Ovary (tissue), 9 donors: ENCODE results near the gene CASP2. TPM values are rescaled to one million over a fixed set of nuclear protein-coding genes. Genes with fewer than 3 reads are reported as not detected.

Experiments used
- DNase-seq, 5 donors: peaks; one replicate each; pipeline ENCODE4 v3.0.0-alpha.2; 2019 to 2020
- H3K27ac ChIP-seq, 2 donors: fragments of 200-600 bp; one replicate each; pipeline versions ENCODE4 v1.5.1 to v1.8.0; 2019 to 2022
- H3K27me3 ChIP-seq: fragments of 200-600 bp; one replicate; pipeline ENCODE4 v1.8.0; 2022
- H3K36me3 ChIP-seq: fragments of 200-600 bp; sonication (generic); one replicate; pipeline ENCODE4 v1.5.1; 2019
- H3K4me1 ChIP-seq: one replicate; pipeline ENCODE4 v1.8.1; 2013; ENCODE audit warnings: mild to moderate bottlenecking, moderate library complexity; ENCODE audit not compliant: insufficient read depth
- H3K4me3 ChIP-seq: fragments of 200-600 bp; sonication (generic); one replicate; pipeline ENCODE4 v1.5.1; 2017
- H3K9me3 ChIP-seq, 2 donors: fragments of 200-600 bp in 1 of 2; sonication (generic) in 1 of 2; one replicate each; pipeline versions ENCODE4 v1.5.1 to v1.8.1; 2013 to 2019; ENCODE audit warnings: mild to moderate bottlenecking in 1 of 2, moderate library complexity in 1 of 2
- CTCF ChIP-seq, 3 donors: fragments of 450-650 bp in 2 of 3; fragments of 200-600 bp in 1 of 3; IDR thresholded peaks; one replicate each; pipeline versions ENCODE4 v1.5.1 to v1.8.0; 2016 to 2022; ENCODE audit warnings: antibody characterized with exemption in 3 of 3, mild to moderate bottlenecking in 1 of 3
- EP300 ChIP-seq: sonication (generic); formaldehyde crosslinking; IDR thresholded peaks from one replicate; pipeline ENCODE4 v1.6.1; 2017; ENCODE audit warnings: antibody characterized with exemption
- POLR2A ChIP-seq: fragments of 450-650 bp; IDR thresholded peaks from one replicate; pipeline ENCODE4 v1.6.1; 2017; ENCODE audit warnings: antibody characterized with exemption, mild to moderate bottlenecking, moderate library complexity
- WGBS, 3 donors: extraction: QIAGEN DNeasy Blood & Tissue Kit in 1 of 3; methylation state at CpG; one replicate each; pipeline versions ENCODE4 v1.1.5 to v1.1.7; 2013 to 2017; 5-methylcytosine and 5-hydroxymethylcytosine counted together
- intact Hi-C, 4 donors: fragments of 100-400 bp; cut with DNase I; formaldehyde crosslinking; loops; one replicate each; pipeline versions ENCODE4 v1.11.0 to v1.15.1; 2022 to 2023
- polyA plus RNA-seq, 2 donors: library from polyadenylated mRNA; stranded (reverse); fragments of 200-250 nt in 1 of 2; fragments of 350-450 nt in 1 of 2; fragmentation: Illumina TruSeq in 1 of 2; extraction: RNeasy Lipid Tissue Mini Kit (QIAGEN cat#74804) in 1 of 2; gene quantifications; one replicate each; pipeline ENCODE4 v1.2.3, GENCODE V29; 2013 to 2014
- total RNA-seq, 7 donors: library from RNA; depleted of rRNA in 2 of 7; stranded (reverse); fragments of >200 nt in 2 of 7; fragmentation: NEBNext Ultra II Directional in 3 of 7; extraction: Animal tissue kit (Norgen Biotek cat#: 25700) in 3 of 7; gene quantifications; one replicate each; pipeline versions ENCODE4 v1.1.0 to v1.2.4, GENCODE V29; 2016 to 2023
- donor health status: DM: no; HTN: no; CAD: no; lungs with moderate emphysema.
- donor health status: DM: no; HTN: no; CAD: no.
- donor health status: Bipolar disorder and iron deficiency.
- donor health status: DM: yes; HTN: yes; CAD: no.
- donor health status: DM: no; HTN: no; CAD: no.
- donor health status: DM: yes; HTN: yes; CAD: no.

The CASP2 gene
- total and polyA plus RNA-seq, 9 donors = 7.7 to 26.6 (median 23.0) TPM

GRCh38 chr7:143351574-143351973 is 63.4 kb downstream of the CASP2 start:
- H3K27me3 ChIP-seq = no peaks in the 10 kb centered on the region
- TF ChIP-seq POLR2A = no peak
- TF ChIP-seq CTCF (IDR thresholded peaks at IDR 0.05) = no peak
- no peak for TF ChIP-seq EP300
- H3K4me1 ChIP-seq = no peaks in the 10 kb centered on the region
- H3K9me3 ChIP-seq = no peaks in the 10 kb centered on the region
- H3K27ac ChIP-seq = no peak overlapping the region
- intact Hi-C loops = no loop called here
- no peak for DNase-seq
- H3K36me3 ChIP-seq = no peaks in the 10 kb centered on the region
- no peak overlapping the region for H3K4me3 ChIP-seq
- whole genome bisulfite sequencing, 3 donors = 82 to 92% (median 85%) methylated on average over 9 of the region's 9 CpGs

- no peak overlapping the region for H3K27ac ChIP-seq
- intact Hi-C loops = no loop called here
- no peaks in the 10 kb centered on the region for H3K9me3 ChIP-seq
- H3K36me3 ChIP-seq = no peaks in the 10 kb centered on the region
- no peak overlapping the region for H3K4me3 ChIP-seq
- H3K4me1 ChIP-seq = no peaks in the 10 kb centered on the region
- no peaks in the 10 kb centered on the region for H3K27me3 ChIP-seq
- WGBS, 3 donors = 74 to 77% (median 76%) methylated on average over 11 of the region's 11 CpGs
- no peak for TF ChIP-seq EP300
- TF ChIP-seq POLR2A = no peak
- TF ChIP-seq CTCF (IDR thresholded peaks at IDR 0.05) = no peak
- no peak for DNase-seq
Measured at GRCh38 chr7:143352531-143353002, 64.4 kb downstream of the CASP2 start.

- H3K4me1 ChIP-seq = no peaks in the 10 kb centered on the region
- H3K4me3 ChIP-seq = no peak overlapping the region
- intact Hi-C loops = no loop called here
- no peaks in the 10 kb centered on the region for H3K9me3 ChIP-seq
- H3K36me3 ChIP-seq = no peaks in the 10 kb centered on the region
- TF ChIP-seq POLR2A (no peak), EP300 (no peak), CTCF (IDR thresholded peaks at IDR 0.05) (no peak)
- no peaks in the 10 kb centered on the region for H3K27me3 ChIP-seq
- H3K27ac ChIP-seq = no peak overlapping the region
- WGBS, 3 donors = 86 to 92% (median 89%) methylated on average over 8 of the region's 8 CpGs
- no peak for DNase-seq
Measured at GRCh38 chr7:143354376-143354775, 66.2 kb downstream of the CASP2 start.

- Histone ChIP-seq H3K4me3 (no peak overlapping the region), H3K9me3 (no peaks in the 10 kb centered on the region), H3K36me3 (no peaks in the 10 kb centered on the region), H3K4me1 (no peaks in the 10 kb centered on the region), H3K27me3 (no peaks in the 10 kb centered on the region), H3K27ac (no peak overlapping the region)
- intact Hi-C loops = no loop called here
- whole genome bisulfite sequencing, 3 donors = 83 to 91% (median 85%) methylated on average over 8 of the region's 8 CpGs
- TF ChIP-seq CTCF (IDR thresholded peaks at IDR 0.05) (no peak), EP300 (no peak), POLR2A (no peak)
- DNase-seq = no peak
Measured at GRCh38 chr7:143354965-143355364, 66.8 kb downstream of the CASP2 start.
